ENCODE measurements around the gene JKAMP.
"Not testable (repeated sequence)": the region's sequence is repeated elsewhere in the genome, so short reads cannot be mapped to it uniquely, and the experiment has no call there.

The JKAMP gene

GRCh38 chr14:59483819-59484638, at the start of gene JKAMP, which contains the start of gene L3HYPDH:
Gene JKAMP (plus strand): TSS chr14:59484517. CDS start chr14:59484590, 73 bp downstream.
Gene L3HYPDH (minus strand): TSS chr14:59484408. CDS start chr14:59484316, 92 bp downstream.
- DNase-seq (ENCODE audit: low read depth in 2 of 2): peak; percentile 89 to 96

- DNase-seq (ENCODE audit: low read depth in 2 of 2): no peak
Measured at GRCh38 chr14:59435101-59435500, 49.2 kb upstream of the JKAMP start.

GRCh38 chr14:59435987-59436386, 48.3 kb upstream of the JKAMP start:
- DNase-seq (ENCODE audit: low read depth in 2 of 2): no peak

- no peak for DNase-seq (ENCODE audit: low read depth in 2 of 2)
Measured at GRCh38 chr14:59438195-59438647, 46.1 kb upstream of the JKAMP start.

GRCh38 chr14:59439256-59439965, 44.9 kb upstream of the JKAMP start:
- no peak for DNase-seq (ENCODE audit: low read depth in 2 of 2)

GRCh38 chr14:59448673-59449072, 35.6 kb upstream of the JKAMP start:
- not testable (repeated sequence) for DNase-seq (ENCODE audit: low read depth in 2 of 2)

- no peak for DNase-seq (ENCODE audit: low read depth in 2 of 2)
Measured at GRCh38 chr14:59450716-59451115, 33.6 kb upstream of the JKAMP start.

GRCh38 chr14:59451849-59452248, 32.5 kb upstream of the JKAMP start:
- DNase-seq (ENCODE audit: low read depth in 2 of 2): no peak

- no peak for DNase-seq (ENCODE audit: low read depth in 2 of 2)
Measured at GRCh38 chr14:59454139-59454538, 30.2 kb upstream of the JKAMP start.

GRCh38 chr14:59455411-59455810, 28.9 kb upstream of the JKAMP start:
- DNase-seq (ENCODE audit: low read depth in 2 of 2): no peak

GRCh38 chr14:59458486-59458885, 25.8 kb upstream of the JKAMP start:
- no peak for DNase-seq (ENCODE audit: low read depth in 2 of 2)

- no peak for DNase-seq (ENCODE audit: low read depth in 2 of 2)
Measured at GRCh38 chr14:59460378-59460777, 23.9 kb upstream of the JKAMP start.

GRCh38 chr14:59461891-59462290, 22.4 kb upstream of the JKAMP start:
- DNase-seq (ENCODE audit: low read depth in 2 of 2): no peak

- DNase-seq (ENCODE audit: low read depth in 2 of 2): no peak
Measured at GRCh38 chr14:59463787-59464485, 20.4 kb upstream of the JKAMP start.

- DNase-seq (ENCODE audit: low read depth in 2 of 2): peak in 1 of 2 donors; percentile 10
Measured at GRCh38 chr14:59464486-59465315, 19.6 kb upstream of the JKAMP start.

- no peak for DNase-seq (ENCODE audit: low read depth in 2 of 2)
Measured at GRCh38 chr14:59465316-59466135, 18.8 kb upstream of the JKAMP start, which contains the start of gene GPR135. Gene GPR135 (minus strand): TSS chr14:59465380. CDS start chr14:59465226, 154 bp downstream.

GRCh38 chr14:59474172-59474571, 10.1 kb upstream of the JKAMP start:
- no peak for DNase-seq (ENCODE audit: low read depth in 2 of 2)

GRCh38 chr14:59475709-59476108, 8.6 kb upstream of the JKAMP start:
- no peak for DNase-seq (ENCODE audit: low read depth in 2 of 2)

- no peak for DNase-seq (ENCODE audit: low read depth in 2 of 2)
Measured at GRCh38 chr14:59478540-59478939, 5.8 kb upstream of the JKAMP start.

GRCh38 chr14:59480166-59480565, 4.2 kb upstream of the JKAMP start:
- DNase-seq (ENCODE audit: low read depth in 2 of 2): no peak
